H54 (cell line): ENCODE results near the gene EMCN.

ENCODE experiments used
- DNase-seq: peaks from one replicate; pipeline ENCODE4 v3.0.0; 2011; ENCODE audit warnings: low spot score, mixed read lengths; ENCODE audit not compliant: insufficient read length
- FAIRE-seq: peaks from 3 replicates; lab custom pipeline; 2011; peaks lifted over from hg19 to GRCh38; lab: Jason Lieb, UNC
- POLR2A ChIP-seq: IDR thresholded peaks from 2 replicates; pipeline ENCODE4 v1.6.1; 2011; ENCODE audit warnings: low read depth, mild to moderate bottlenecking, low read length

The EMCN gene

GRCh38 chr4:100510551-100510950 is 7.3 kb downstream of the EMCN start:
- DNase-seq (no peak), FAIRE-seq (no peak)
- TF ChIP-seq POLR2A, result no peak

DNA sequence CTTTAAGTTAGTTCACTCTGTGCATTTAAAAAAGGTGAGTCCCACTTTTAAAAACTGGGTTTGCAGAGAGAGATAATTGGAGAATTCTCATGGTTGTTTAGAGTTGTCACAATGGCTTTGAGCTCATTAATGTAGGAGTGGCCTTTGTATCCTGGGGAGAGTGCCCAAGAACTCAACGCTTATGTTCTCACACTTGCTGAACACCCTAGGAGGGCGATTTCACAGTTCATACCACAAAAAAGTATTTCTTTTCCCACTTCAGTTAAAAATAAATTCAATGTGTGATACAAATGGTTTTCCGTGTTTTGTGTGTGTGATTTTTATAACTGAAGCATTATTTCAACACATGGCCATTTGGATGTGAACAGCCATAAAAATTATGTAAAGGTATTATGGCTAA is 8.4 kb downstream of the EMCN start:
- no peak for FAIRE-seq
- no peak for TF ChIP-seq POLR2A
- DNase-seq, result no peak

DNA sequence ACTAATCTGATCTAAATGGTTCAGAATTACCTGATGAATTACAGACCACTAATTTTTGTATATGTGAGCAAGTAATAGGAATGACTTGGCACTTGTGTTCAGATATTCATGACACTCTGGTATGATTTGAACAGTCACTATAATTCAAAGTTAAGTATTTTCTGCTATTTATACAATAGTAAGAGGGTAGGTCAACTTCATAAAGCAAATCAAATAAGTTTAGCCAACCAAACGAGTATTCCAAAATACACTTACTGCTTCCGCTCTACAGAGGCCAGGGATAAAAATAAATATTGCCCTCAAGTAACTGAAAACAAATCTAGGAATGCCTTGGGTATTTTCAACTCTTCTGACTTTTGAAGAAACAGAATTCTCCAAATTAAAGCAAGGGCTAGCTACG is 9.1 kb downstream of the EMCN start:
- DNase-seq (no peak), FAIRE-seq (no peak)
- TF ChIP-seq POLR2A, result no peak

- DNase-seq (no peak), FAIRE-seq (peak; percentile 23)
- no peak for TF ChIP-seq POLR2A
These were observed 13.5 kb downstream of the EMCN start for GRCh38 chr4:100504086-100504874.

GRCh38 chr4:100497791-100498190 is 20.0 kb downstream of the EMCN start:
- no peak for TF ChIP-seq POLR2A
- DNase-seq (no peak), FAIRE-seq (no peak)

- no peak for FAIRE-seq
- no peak for DNase-seq
- no peak for TF ChIP-seq POLR2A
These were observed 22.7 kb downstream of the EMCN start for GRCh38 chr4:100495074-100495473.

GRCh38 chr4:100494166-100494565 is 23.7 kb downstream of the EMCN start:
- no peak for DNase-seq
- no peak for FAIRE-seq
- TF ChIP-seq POLR2A, result no peak

DNA sequence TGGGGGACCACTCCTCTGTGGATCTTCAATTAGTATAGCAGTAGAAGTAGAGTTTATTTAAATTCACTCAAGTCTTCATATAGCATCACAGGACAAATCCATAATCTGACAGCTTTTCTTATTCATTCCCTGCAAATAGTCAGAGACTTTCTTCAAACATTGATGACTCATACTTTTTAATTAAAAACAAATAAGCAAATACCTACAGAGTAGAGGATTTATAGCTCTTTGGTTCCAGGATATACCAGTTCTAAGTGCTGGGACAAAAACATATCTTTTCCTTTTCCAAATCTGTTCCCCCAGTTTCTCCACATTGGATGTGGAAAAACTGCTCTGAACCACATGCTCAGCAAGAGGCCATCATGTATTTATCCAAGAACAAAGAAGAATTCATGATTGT is 24.1 kb downstream of the EMCN start:
- DNase-seq (no peak), FAIRE-seq (no peak)
- TF ChIP-seq POLR2A, result no peak

DNA sequence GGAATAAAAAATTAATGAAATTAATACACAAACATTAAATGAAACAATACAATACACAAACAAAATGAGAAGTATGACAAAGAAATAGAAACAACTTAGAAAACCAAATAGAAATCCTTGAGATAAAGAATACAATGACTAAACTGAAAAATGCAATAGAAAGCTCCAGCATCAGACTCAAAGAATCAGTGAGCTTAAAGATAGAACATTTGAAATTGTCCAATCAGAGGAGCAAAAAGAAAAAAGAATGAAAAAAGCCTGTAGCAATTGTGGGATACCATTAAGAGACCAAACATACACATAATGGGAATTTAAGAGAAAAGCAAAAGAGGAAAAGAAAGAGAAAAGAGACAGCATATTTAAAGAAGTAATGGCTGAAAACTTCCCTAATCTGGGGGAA is 25.7 kb downstream of the EMCN start:
- no peak for FAIRE-seq

GRCh38 chr4:100489305-100489704 is 28.5 kb downstream of the EMCN start:
- DNase-seq (no peak), FAIRE-seq (no peak)
- TF ChIP-seq POLR2A, result no peak

More for the DNA sequence above, 25.7 kb downstream of the EMCN start:
- no peak for TF ChIP-seq POLR2A
- no peak for DNase-seq

DNA sequence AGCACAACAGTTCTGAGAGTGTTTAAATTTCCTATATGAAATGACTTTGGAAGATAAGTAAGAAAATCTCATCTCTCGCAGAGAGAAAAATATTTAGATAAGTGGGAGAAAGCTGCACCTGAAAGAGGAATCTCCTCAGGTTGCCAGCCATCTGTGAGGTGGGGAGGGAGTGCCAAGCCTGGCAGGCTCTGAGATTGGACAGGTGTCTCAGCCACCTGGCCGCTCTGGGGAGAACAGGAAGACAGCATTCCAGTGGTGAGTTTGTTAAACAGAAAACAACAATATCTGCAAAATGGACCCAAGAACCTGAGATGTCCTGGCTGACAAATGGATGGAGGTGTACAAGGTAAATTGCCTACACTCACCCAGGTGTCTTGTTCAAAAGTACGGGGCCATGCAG is 31.3 kb downstream of the EMCN start:
- DNase-seq, result no peak
- TF ChIP-seq POLR2A, result no peak
- FAIRE-seq, result no peak

DNA sequence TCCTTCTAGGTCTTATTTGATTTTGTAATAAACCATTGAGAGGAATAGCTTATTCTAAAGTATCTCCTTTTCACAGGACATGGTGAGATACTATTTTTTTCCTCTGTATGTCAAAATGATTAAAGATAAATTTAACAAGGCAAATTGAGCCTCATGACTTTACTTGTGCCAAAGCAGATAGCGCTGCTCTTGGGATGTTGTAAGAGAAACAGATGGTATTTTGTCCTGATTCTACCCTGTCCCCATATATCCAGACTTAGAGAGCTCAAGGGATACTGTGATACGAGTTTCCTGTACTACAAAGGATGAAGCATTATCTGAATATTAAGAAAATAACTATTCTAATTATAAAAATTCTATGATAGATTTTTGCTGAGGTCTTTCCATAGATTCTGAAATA is 34.0 kb downstream of the EMCN start:
- FAIRE-seq, result no peak
- no peak for TF ChIP-seq POLR2A
- no peak for DNase-seq

- FAIRE-seq (no peak), DNase-seq (no peak)
- no peak for TF ChIP-seq POLR2A
These were observed 37.9 kb downstream of the EMCN start for GRCh38 chr4:100479971-100480370.

GRCh38 chr4:100469555-100469954 is 48.3 kb downstream of the EMCN start:
- DNase-seq (no peak), FAIRE-seq (no peak)
- no peak for TF ChIP-seq POLR2A

DNA sequence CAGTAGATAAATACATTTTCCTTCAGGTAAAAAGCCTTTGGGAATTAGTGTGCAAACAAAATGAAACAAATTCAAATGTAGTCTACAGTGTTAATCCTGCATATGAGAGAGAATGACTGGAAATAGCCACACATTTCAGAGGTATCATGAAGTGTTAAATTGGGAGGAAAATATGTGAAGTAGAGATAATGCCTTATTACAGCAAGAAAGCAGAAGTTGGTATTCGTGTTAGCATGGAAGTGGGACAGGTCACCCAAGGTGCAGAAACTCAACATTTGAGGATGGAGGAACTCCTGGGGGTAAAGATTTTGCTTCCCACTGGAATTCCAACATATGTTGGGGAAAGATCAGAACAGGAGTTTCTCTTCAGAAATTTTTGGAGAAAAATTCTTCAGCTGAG is 51.3 kb downstream of the EMCN start:
- DNase-seq, result no peak
- no peak for FAIRE-seq
- TF ChIP-seq POLR2A, result no peak
